A204.1 (cell line): ENCODE results near the gene TRIP6.
"Not testable (repeated sequence)": the region's sequence is repeated elsewhere in the genome, so short reads cannot be mapped to it uniquely, and the experiment has no call there.

ENCODE experiments used
- FAIRE-seq: peaks from 2 replicates; lab custom pipeline; 2012; peaks lifted over from hg19 to GRCh38; lab: Jason Lieb, UNC

The TRIP6 gene

GRCh38 chr7:100914208-100914878 lies 47.2 kb downstream of the TRIP6 start:
- FAIRE-seq: no peak

GRCh38 chr7:100914879-100915447 lies 47.8 kb downstream of the TRIP6 start:
- no peak for FAIRE-seq

GRCh38 chr7:100919335-100919734 lies 52.1 kb downstream of the TRIP6 start:
- not testable (repeated sequence) for FAIRE-seq

GRCh38 chr7:100919779-100920437 lies 52.7 kb downstream of the TRIP6 start:
- FAIRE-seq: not testable (repeated sequence)

GRCh38 chr7:100921039-100921438 lies 53.9 kb downstream of the TRIP6 start:
- FAIRE-seq: no peak
